Mammary epithelial cell (primary cell): Measurements from ENCODE around the gene LRRC72.

Experiments
- EZH2 ChIP-seq: IDR thresholded peaks from 2 replicates; pipeline ENCODE4 v1.6.1; 2012; ENCODE audit warnings: low read length, inconsistent platforms, borderline replicate concordance
- TF ChIP-seq, protein P1 (sequence below), 2 donors: IDR thresholded peaks in 1 of 2; conservative IDR thresholded peaks in 1 of 2; 2 replicates each; pipeline ENCODE4 v1.5.1; 2011 to 2012; ENCODE audit warnings: inconsistent platforms in 2 of 2, low read length in 2 of 2, mild to moderate bottlenecking in 2 of 2, control low read depth in 1 of 2, low read depth in 1 of 2; ENCODE audit not compliant: insufficient read depth in 1 of 2; ENCODE audit errors: extremely low read depth in 1 of 2

DNA sequence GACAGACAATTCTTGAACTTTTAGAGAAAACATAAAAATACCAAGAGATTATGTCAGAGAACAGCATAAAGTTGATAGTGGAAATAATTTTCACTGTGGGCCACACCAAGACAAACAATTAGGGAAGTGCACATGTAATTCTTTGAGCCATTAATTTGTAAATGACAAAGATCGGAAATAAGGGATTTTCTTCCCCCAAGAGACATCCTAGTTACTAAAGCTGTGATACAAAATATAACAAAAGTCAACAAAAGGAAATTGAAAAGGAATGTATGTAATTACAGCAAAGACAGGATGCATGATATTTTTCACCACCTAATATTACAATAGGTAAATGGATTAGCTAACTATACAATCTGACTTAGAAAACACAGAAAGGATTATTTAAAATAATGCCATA lies 12.4 kb upstream of the LRRC72 start:
- TF ChIP-seq, protein P1, sequence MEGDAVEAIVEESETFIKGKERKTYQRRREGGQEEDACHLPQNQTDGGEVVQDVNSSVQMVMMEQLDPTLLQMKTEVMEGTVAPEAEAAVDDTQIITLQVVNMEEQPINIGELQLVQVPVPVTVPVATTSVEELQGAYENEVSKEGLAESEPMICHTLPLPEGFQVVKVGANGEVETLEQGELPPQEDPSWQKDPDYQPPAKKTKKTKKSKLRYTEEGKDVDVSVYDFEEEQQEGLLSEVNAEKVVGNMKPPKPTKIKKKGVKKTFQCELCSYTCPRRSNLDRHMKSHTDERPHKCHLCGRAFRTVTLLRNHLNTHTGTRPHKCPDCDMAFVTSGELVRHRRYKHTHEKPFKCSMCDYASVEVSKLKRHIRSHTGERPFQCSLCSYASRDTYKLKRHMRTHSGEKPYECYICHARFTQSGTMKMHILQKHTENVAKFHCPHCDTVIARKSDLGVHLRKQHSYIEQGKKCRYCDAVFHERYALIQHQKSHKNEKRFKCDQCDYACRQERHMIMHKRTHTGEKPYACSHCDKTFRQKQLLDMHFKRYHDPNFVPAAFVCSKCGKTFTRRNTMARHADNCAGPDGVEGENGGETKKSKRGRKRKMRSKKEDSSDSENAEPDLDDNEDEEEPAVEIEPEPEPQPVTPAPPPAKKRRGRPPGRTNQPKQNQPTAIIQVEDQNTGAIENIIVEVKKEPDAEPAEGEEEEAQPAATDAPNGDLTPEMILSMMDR (conservative IDR thresholded peaks at IDR 0.05 in 1 of 2, IDR thresholded peaks at IDR 0.05 in 1 of 2; ENCODE audit: extremely low read depth in 1 of 2, insufficient read depth in 1 of 2, low read depth in 1 of 2, low read length in 2 of 2), result no peak
- no peak for TF ChIP-seq EZH2
